ENCODE data around the gene TAF4.

- no peak for TF ChIP-seq ZFX (IDR thresholded peaks at IDR 0.05; ENCODE audit: borderline replicate concordance)
- no peak for TF ChIP-seq CTCF (IDR thresholded peaks at IDR 0.05)
Observed at GRCh38 chr20:61997891-61998290, 67.8 kb downstream of the TAF4 start.

All from 22Rv1 (cell line).